GM23338 (cell line): ENCODE measurements around the gene AKT2. TPM values are rescaled to one million over a fixed set of nuclear protein-coding genes. Genes with fewer than 3 reads are reported as not detected.

Experiments
- ATAC-seq: fragments of 200-7000 bp; cut with Tn5 transposase; 3 replicates; pipeline ENCODE4 v1.9.1; 2020
- DNase-seq: peaks from one replicate; pipeline ENCODE4 v3.0.0-alpha.2; 2015; ENCODE audit warnings: low spot score
- H2AFZ ChIP-seq: fragments of 200-600 bp; sonication (generic); 2 replicates; pipeline ENCODE4 v1.8.0; 2016; ENCODE audit warnings: antibody characterized with exemption, mild to moderate bottlenecking, moderate library complexity
- H3F3A ChIP-seq: fragments of 200-600 bp; sonication (generic); replicated peaks from 2 replicates; pipeline ENCODE4 v1.8.0; 2017; ENCODE audit warnings: antibody characterized with exemption, mixed run types, low read depth
- H3K27ac ChIP-seq: fragments of 200-600 bp; sonication (generic); 2 replicates; pipeline ENCODE4 v1.6.1; 2016; ENCODE audit warnings: low read depth
- H3K27me3 ChIP-seq: fragments of 200-600 bp; sonication (generic); 2 replicates; pipeline ENCODE4 v1.8.0; 2016; ENCODE audit warnings: mild to moderate bottlenecking, mixed run types, moderate library complexity; ENCODE audit not compliant: insufficient read depth
- H3K36me3 ChIP-seq: fragments of 200-600 bp; sonication (generic); 2 replicates; pipeline ENCODE4 v1.8.0; 2016; ENCODE audit warnings: mild to moderate bottlenecking; ENCODE audit not compliant: insufficient read depth
- H3K4me1 ChIP-seq: fragments of 200-600 bp; sonication (generic); 2 replicates; pipeline ENCODE4 v1.8.0; 2016; ENCODE audit warnings: mild to moderate bottlenecking, moderate library complexity; ENCODE audit not compliant: insufficient read depth
- H3K4me2 ChIP-seq: fragments of 200-600 bp; sonication (generic); 2 replicates; pipeline ENCODE4 v1.7.1; 2017; ENCODE audit warnings: mixed run types
- H3K4me3 ChIP-seq: fragments of 200-600 bp; sonication (generic); 2 replicates; pipeline ENCODE4 v1.6.1; 2016; ENCODE audit warnings: mixed run types
- H3K79me2 ChIP-seq: fragments of 200-600 bp; sonication (generic); replicated peaks from 2 replicates; pipeline ENCODE4 v1.8.0; 2017; ENCODE audit warnings: mild to moderate bottlenecking; ENCODE audit not compliant: insufficient read depth
- H3K9me2 ChIP-seq: fragments of 200-600 bp; sonication (generic); 2 replicates; pipeline ENCODE4 v1.8.0; 2017; ENCODE audit not compliant: insufficient read depth
- H4K20me1 ChIP-seq: fragments of 200-600 bp; sonication (generic); replicated peaks from 2 replicates; pipeline ENCODE4 v1.8.0; 2017; ENCODE audit warnings: mild to moderate bottlenecking; ENCODE audit not compliant: insufficient read depth
- H3K27ac Mint-ChIP-seq: 2 replicates; pipeline ENCODE4 v1.8.0; 2020; ENCODE audit warnings: inconsistent platforms, mild to moderate bottlenecking, moderate library complexity, mixed read lengths
- H3K27me3 Mint-ChIP-seq: 3 replicates; pipeline ENCODE4 v1.8.0; 2022; ENCODE audit warnings: low read depth, mild to moderate bottlenecking, moderate library complexity, mixed read lengths, inconsistent platforms; ENCODE audit not compliant: insufficient read depth, poor library complexity
- H3K36me3 Mint-ChIP-seq: 3 replicates; pipeline ENCODE4 v1.8.0; 2021; ENCODE audit warnings: low read depth, mild to moderate bottlenecking, inconsistent platforms, moderate library complexity, mixed read lengths
- H3K4me1 Mint-ChIP-seq: 3 replicates; pipeline ENCODE4 v1.8.0; 2020; ENCODE audit warnings: mild to moderate bottlenecking, inconsistent platforms, mixed read lengths
- H3K4me3 Mint-ChIP-seq: 3 replicates; pipeline ENCODE4 v1.8.0; 2021; ENCODE audit warnings: moderate library complexity, mild to moderate bottlenecking, inconsistent platforms, mixed read lengths
- H3K9me3 Mint-ChIP-seq: 3 replicates; pipeline ENCODE4 v1.8.0; 2020; ENCODE audit warnings: moderate library complexity, mild to moderate bottlenecking, inconsistent platforms, mixed read lengths
- EZH2phosphoT487 ChIP-seq: fragments of 200-600 bp; sonication (generic); IDR thresholded peaks from one replicate; pipeline ENCODE4 v1.8.1; 2018; ENCODE audit warnings: antibody characterized with exemption; ENCODE audit not compliant: unreplicated experiment
- NANOG ChIP-seq: IDR thresholded peaks from 2 replicates; pipeline ENCODE4 v1.6.1; 2016; ENCODE audit warnings: antibody characterized with exemption, borderline replicate concordance
- ZNF114 ChIP-seq: fragments of 250-450 bp; sonication (Bioruptor Pico); IDR thresholded peaks from 2 replicates; pipeline ENCODE4 v1.5.0; 2020; ENCODE audit warnings: mild to moderate bottlenecking, moderate library complexity
- polyA plus RNA-seq: library from polyadenylated mRNA; unstranded; fragments of >200 nt; fragmentation: Nextera tagmentation; extraction: Ambion mirVana; gene quantifications from 2 replicates; pipeline ENCODE4 v1.2.1, GENCODE V29; 2016
- total RNA-seq: library from RNA; depleted of rRNA; stranded (reverse); fragments of >200 nt; shearing (Covaris generic); gene quantifications from 2 replicates; pipeline ENCODE4 v1.2.3, GENCODE V29; 2014
- TF ChIP-seq, protein P1 (sequence below): IDR thresholded peaks from one replicate; pipeline ENCODE4 v1.6.1; 2018; ENCODE audit warnings: antibody characterized with exemption; ENCODE audit not compliant: unreplicated experiment
- TF ChIP-seq, protein P2 (sequence below): IDR thresholded peaks from 2 replicates; pipeline ENCODE4 v1.6.1; 2016; ENCODE audit warnings: antibody characterized with exemption
- TF ChIP-seq, protein P3 (sequence below): fragments of 250-450 bp; sonication (Bioruptor Pico); IDR thresholded peaks from 2 replicates; pipeline ENCODE4 v1.5.0; 2020; ENCODE audit warnings: mild to moderate bottlenecking, moderate library complexity

Gene AKT2
- total and polyA plus RNA-seq, 2 experiments from 2014 or later: 17.6 to 123 TPM

DNA sequence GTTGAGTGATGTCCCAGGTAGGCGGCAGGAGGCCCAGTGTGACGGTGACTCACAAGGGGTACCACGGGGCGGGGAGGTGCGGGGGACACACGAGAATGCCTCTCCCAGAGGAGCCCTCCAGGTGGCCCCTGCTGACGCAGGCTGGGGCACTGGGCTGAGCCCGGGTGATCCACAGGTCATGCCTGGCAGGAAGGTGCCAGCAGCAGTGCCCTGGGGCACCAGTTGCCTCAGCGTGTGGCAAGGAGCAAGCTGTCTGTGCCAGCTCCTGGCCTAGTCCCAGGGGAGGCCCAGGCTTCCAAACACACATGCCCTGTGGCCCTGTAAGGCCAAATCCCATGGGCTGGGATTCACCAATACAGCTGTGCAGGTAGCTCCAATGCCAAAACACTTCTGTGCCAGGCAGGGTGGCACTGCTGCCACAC lies 28.0 kb downstream of the AKT2 start:
- Mint-ChIP-seq H3K36me3 (peaks cover 31% of the 10 kb centered on the region), H3K4me3 (no peak overlapping the region), H3K27me3 (peaks cover 3% of the 10 kb centered on the region), H3K27ac (no peak overlapping the region), H3K4me1 (peaks cover 15% of the 10 kb centered on the region), H3K9me3 (peaks cover 2% of the 10 kb centered on the region; the same call in 1 of the 3 replicates)
- Histone ChIP-seq H3K27ac (no peak overlapping the region), H3K4me2 (no peak overlapping the region), H2AFZ (no peak overlapping the region), H3K9me2 (no peaks in the 10 kb centered on the region), H3K27me3 (no peaks in the 10 kb centered on the region), H3F3A (no peaks in the 10 kb centered on the region), H3K79me2 (peaks cover 34% of the 10 kb centered on the region), H3K36me3 (peaks cover under 1% of the 10 kb centered on the region), H3K4me3 (no peak overlapping the region), H3K4me1 (peaks cover 7% of the 10 kb centered on the region; the same call in 1 of the 2 replicates), H4K20me1 (peaks cover 7% of the 10 kb centered on the region)
- TF ChIP-seq, protein P1, sequence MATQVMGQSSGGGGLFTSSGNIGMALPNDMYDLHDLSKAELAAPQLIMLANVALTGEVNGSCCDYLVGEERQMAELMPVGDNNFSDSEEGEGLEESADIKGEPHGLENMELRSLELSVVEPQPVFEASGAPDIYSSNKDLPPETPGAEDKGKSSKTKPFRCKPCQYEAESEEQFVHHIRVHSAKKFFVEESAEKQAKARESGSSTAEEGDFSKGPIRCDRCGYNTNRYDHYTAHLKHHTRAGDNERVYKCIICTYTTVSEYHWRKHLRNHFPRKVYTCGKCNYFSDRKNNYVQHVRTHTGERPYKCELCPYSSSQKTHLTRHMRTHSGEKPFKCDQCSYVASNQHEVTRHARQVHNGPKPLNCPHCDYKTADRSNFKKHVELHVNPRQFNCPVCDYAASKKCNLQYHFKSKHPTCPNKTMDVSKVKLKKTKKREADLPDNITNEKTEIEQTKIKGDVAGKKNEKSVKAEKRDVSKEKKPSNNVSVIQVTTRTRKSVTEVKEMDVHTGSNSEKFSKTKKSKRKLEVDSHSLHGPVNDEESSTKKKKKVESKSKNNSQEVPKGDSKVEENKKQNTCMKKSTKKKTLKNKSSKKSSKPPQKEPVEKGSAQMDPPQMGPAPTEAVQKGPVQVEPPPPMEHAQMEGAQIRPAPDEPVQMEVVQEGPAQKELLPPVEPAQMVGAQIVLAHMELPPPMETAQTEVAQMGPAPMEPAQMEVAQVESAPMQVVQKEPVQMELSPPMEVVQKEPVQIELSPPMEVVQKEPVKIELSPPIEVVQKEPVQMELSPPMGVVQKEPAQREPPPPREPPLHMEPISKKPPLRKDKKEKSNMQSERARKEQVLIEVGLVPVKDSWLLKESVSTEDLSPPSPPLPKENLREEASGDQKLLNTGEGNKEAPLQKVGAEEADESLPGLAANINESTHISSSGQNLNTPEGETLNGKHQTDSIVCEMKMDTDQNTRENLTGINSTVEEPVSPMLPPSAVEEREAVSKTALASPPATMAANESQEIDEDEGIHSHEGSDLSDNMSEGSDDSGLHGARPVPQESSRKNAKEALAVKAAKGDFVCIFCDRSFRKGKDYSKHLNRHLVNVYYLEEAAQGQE: no peak
- TF ChIP-seq, protein P2, sequence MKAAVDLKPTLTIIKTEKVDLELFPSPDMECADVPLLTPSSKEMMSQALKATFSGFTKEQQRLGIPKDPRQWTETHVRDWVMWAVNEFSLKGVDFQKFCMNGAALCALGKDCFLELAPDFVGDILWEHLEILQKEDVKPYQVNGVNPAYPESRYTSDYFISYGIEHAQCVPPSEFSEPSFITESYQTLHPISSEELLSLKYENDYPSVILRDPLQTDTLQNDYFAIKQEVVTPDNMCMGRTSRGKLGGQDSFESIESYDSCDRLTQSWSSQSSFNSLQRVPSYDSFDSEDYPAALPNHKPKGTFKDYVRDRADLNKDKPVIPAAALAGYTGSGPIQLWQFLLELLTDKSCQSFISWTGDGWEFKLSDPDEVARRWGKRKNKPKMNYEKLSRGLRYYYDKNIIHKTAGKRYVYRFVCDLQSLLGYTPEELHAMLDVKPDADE: no peak
- TF ChIP-seq, protein P3, sequence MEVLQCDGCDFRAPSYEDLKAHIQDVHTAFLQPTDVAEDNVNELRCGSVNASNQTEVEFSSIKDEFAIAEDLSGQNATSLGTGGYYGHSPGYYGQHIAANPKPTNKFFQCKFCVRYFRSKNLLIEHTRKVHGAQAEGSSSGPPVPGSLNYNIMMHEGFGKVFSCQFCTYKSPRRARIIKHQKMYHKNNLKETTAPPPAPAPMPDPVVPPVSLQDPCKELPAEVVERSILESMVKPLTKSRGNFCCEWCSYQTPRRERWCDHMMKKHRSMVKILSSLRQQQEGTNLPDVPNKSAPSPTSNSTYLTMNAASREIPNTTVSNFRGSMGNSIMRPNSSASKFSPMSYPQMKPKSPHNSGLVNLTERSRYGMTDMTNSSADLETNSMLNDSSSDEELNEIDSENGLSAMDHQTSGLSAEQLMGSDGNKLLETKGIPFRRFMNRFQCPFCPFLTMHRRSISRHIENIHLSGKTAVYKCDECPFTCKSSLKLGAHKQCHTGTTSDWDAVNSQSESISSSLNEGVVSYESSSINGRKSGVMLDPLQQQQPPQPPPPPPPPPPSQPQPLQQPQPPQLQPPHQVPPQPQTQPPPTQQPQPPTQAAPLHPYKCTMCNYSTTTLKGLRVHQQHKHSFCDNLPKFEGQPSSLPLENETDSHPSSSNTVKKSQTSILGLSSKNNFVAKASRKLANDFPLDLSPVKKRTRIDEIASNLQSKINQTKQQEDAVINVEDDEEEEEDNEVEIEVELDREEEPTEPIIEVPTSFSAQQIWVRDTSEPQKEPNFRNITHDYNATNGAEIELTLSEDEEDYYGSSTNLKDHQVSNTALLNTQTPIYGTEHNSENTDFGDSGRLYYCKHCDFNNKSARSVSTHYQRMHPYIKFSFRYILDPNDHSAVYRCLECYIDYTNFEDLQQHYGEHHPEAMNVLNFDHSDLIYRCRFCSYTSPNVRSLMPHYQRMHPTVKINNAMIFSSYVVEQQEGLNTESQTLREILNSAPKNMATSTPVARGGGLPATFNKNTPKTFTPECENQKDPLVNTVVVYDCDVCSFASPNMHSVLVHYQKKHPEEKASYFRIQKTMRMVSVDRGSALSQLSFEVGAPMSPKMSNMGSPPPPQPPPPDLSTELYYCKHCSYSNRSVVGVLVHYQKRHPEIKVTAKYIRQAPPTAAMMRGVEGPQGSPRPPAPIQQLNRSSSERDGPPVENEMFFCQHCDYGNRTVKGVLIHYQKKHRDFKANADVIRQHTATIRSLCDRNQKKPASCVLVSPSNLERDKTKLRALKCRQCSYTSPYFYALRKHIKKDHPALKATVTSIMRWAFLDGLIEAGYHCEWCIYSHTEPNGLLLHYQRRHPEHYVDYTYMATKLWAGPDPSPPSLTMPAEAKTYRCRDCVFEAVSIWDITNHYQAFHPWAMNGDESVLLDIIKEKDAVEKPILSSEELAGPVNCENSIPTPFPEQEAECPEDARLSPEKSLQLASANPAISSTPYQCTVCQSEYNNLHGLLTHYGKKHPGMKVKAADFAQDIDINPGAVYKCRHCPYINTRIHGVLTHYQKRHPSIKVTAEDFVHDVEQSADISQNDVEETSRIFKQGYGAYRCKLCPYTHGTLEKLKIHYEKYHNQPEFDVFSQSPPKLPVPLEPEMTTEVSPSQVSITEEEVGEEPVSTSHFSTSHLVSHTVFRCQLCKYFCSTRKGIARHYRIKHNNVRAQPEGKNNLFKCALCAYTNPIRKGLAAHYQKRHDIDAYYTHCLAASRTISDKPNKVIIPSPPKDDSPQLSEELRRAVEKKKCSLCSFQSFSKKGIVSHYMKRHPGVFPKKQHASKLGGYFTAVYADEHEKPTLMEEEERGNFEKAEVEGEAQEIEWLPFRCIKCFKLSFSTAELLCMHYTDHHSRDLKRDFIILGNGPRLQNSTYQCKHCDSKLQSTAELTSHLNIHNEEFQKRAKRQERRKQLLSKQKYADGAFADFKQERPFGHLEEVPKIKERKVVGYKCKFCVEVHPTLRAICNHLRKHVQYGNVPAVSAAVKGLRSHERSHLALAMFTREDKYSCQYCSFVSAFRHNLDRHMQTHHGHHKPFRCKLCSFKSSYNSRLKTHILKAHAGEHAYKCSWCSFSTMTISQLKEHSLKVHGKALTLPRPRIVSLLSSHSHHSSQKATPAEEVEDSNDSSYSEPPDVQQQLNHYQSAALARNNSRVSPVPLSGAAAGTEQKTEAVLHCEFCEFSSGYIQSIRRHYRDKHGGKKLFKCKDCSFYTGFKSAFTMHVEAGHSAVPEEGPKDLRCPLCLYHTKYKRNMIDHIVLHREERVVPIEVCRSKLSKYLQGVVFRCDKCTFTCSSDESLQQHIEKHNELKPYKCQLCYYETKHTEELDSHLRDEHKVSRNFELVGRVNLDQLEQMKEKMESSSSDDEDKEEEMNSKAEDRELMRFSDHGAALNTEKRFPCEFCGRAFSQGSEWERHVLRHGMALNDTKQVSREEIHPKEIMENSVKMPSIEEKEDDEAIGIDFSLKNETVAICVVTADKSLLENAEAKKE: no peak
- TF ChIP-seq EZH2phosphoT487 (no peak), ZNF114 (CRISPR knock-in tag) (no peak), NANOG (no peak)
- ATAC-seq (no peak), DNase-seq (no peak)
